Nephron (organoid): Measurements from ENCODE around the gene FBLN2.

Source experiments
- H3K27ac Mint-ChIP-seq, 3 experiments: 2 replicates each; pipeline ENCODE4 v1.8.0; 2020; ENCODE audit warnings: mixed read lengths in 3 of 3, mild to moderate bottlenecking in 2 of 3, moderate library complexity in 1 of 3
- H3K27me3 Mint-ChIP-seq: 2 replicates; pipeline ENCODE4 v1.8.0; 2021; ENCODE audit warnings: low read depth, mild to moderate bottlenecking, moderate library complexity, mixed read lengths
- H3K36me3 Mint-ChIP-seq: 2 replicates; pipeline ENCODE4 v1.8.0; 2020; ENCODE audit warnings: low read depth, mixed read lengths
- H3K4me1 Mint-ChIP-seq: 2 replicates; pipeline ENCODE4 v1.8.0; 2020; ENCODE audit warnings: mixed read lengths
- H3K4me3 Mint-ChIP-seq, 3 experiments: 2 replicates each; pipeline ENCODE4 v1.8.0; 2020; ENCODE audit warnings: mild to moderate bottlenecking in 3 of 3, mixed read lengths in 3 of 3, moderate library complexity in 2 of 3
- H3K9me3 Mint-ChIP-seq: 2 replicates; pipeline ENCODE4 v1.8.0; 2020; ENCODE audit warnings: mixed read lengths
- TF ChIP-seq, protein P1 (sequence below), 3 experiments: fragments of 200-600 bp; sonication (generic); IDR thresholded peaks; one replicate each; pipeline ENCODE4 v1.5.0; 2021; ENCODE audit warnings: antibody characterized with exemption in 3 of 3; ENCODE audit not compliant: unreplicated experiment in 3 of 3

Gene FBLN2

DNA sequence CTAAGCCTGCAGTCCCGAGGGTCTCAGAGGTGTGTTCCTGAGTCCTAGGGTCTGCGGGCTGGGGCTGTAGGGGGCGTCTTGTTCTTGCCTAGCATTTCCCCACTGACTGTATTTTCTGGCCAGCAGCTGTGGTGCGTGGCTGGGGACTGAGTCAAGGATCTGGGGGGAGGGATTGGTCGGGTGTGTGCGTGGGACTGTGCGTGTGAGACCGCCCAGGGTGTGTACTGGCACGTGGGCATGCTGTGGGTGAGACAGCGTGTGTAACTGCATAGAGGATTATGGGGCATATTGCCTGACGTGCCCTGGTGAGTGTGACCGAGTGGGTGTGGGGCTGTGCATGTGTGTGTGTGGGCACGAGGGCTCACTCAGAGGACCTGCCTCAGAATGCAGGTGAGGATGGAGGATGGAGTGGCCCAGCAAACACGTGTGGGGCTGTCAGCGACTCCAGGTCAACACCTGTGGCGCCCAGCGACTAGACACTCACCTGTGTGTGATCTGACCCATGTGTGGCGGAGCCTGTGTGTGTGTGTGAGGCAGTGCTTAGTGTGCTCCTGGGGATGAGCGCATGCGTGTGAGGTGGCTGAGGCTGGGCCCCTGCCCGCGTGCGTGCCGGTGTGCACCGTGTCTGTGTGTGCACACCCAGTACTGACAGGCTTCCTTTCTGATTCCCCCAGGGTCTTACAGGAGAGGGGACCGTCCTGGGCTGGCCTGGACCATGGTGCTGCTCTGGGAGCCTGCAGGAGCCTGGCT, 20.9 kb downstream of the FBLN2 start:
- Mint-ChIP-seq H3K27ac (peak overlapping the region in 1 of 3 experiments; percentile 34), H3K4me1 (peaks cover 10% of the 10 kb centered on the region), H3K36me3 (no peaks in the 10 kb centered on the region), H3K27me3 (peaks cover 16% of the 10 kb centered on the region), H3K9me3 (no peaks in the 10 kb centered on the region), H3K4me3 (no peak overlapping the region)
- TF ChIP-seq, protein P1, sequence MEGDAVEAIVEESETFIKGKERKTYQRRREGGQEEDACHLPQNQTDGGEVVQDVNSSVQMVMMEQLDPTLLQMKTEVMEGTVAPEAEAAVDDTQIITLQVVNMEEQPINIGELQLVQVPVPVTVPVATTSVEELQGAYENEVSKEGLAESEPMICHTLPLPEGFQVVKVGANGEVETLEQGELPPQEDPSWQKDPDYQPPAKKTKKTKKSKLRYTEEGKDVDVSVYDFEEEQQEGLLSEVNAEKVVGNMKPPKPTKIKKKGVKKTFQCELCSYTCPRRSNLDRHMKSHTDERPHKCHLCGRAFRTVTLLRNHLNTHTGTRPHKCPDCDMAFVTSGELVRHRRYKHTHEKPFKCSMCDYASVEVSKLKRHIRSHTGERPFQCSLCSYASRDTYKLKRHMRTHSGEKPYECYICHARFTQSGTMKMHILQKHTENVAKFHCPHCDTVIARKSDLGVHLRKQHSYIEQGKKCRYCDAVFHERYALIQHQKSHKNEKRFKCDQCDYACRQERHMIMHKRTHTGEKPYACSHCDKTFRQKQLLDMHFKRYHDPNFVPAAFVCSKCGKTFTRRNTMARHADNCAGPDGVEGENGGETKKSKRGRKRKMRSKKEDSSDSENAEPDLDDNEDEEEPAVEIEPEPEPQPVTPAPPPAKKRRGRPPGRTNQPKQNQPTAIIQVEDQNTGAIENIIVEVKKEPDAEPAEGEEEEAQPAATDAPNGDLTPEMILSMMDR (IDR thresholded peaks at IDR 0.05; ENCODE audit: unreplicated experiment in 3 of 3), result no peak

DNA sequence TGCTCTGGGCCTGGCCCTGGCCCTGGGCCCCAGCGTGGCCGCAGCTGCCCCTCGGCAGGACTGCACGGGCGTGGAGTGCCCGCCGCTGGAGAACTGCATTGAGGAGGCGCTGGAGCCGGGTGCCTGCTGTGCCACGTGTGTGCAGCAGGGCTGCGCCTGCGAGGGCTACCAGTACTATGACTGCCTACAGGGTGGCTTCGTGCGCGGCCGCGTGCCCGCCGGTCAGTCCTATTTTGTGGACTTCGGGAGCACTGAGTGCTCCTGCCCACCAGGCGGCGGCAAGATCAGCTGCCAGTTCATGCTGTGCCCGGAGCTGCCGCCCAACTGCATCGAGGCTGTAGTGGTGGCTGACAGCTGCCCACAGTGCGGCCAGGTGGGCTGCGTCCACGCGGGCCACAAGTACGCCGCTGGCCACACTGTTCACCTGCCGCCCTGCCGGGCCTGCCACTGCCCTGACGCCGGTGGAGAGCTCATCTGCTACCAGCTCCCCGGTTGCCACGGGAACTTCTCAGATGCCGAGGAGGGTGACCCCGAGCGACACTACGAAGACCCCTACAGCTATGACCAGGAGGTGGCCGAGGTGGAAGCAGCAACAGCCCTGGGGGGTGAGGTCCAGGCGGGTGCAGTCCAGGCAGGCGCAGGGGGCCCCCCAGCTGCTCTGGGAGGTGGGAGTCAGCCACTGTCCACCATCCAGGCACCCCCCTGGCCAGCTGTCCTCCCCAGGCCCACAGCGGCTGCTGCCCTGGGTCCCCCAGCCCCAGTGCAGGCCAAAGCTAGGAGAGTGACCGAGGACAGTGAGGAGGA, 21.7 kb downstream of the FBLN2 start:
- peaks cover 18% of the 10 kb centered on the region for H3K4me1 Mint-ChIP-seq
- H3K9me3 Mint-ChIP-seq, result no peaks in the 10 kb centered on the region
- H3K36me3 Mint-ChIP-seq, result no peaks in the 10 kb centered on the region
- H3K27ac Mint-ChIP-seq, result no peak overlapping the region
- TF ChIP-seq, protein P1 (IDR thresholded peaks at IDR 0.05; ENCODE audit: unreplicated experiment in 3 of 3), result no peak
- H3K27me3 Mint-ChIP-seq, result peaks cover 14% of the 10 kb centered on the region
- H3K4me3 Mint-ChIP-seq, result no peak overlapping the region

DNA sequence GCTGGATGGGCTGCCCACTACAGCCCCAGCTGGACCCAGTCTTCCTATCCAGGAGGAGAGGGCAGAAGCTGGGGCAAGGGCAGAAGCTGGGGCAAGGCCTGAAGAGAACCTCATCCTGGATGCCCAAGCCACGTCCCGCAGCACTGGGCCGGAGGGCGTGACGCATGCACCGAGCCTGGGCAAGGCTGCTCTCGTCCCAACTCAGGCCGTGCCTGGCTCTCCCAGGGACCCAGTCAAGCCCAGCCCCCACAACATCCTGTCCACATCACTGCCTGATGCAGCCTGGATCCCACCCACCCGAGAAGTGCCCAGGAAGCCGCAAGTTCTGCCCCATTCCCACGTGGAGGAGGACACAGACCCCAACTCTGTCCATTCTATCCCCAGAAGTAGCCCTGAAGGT, 22.3 kb downstream of the FBLN2 start:
- H3K36me3 Mint-ChIP-seq, result no peaks in the 10 kb centered on the region
- peaks cover 13% of the 10 kb centered on the region for H3K27me3 Mint-ChIP-seq
- H3K4me3 Mint-ChIP-seq, result no peak overlapping the region
- no peaks in the 10 kb centered on the region for H3K9me3 Mint-ChIP-seq
- peaks cover 21% of the 10 kb centered on the region for H3K4me1 Mint-ChIP-seq
- no peak overlapping the region for H3K27ac Mint-ChIP-seq
- TF ChIP-seq, protein P1 (IDR thresholded peaks at IDR 0.05; ENCODE audit: unreplicated experiment in 3 of 3), result no peak

DNA sequence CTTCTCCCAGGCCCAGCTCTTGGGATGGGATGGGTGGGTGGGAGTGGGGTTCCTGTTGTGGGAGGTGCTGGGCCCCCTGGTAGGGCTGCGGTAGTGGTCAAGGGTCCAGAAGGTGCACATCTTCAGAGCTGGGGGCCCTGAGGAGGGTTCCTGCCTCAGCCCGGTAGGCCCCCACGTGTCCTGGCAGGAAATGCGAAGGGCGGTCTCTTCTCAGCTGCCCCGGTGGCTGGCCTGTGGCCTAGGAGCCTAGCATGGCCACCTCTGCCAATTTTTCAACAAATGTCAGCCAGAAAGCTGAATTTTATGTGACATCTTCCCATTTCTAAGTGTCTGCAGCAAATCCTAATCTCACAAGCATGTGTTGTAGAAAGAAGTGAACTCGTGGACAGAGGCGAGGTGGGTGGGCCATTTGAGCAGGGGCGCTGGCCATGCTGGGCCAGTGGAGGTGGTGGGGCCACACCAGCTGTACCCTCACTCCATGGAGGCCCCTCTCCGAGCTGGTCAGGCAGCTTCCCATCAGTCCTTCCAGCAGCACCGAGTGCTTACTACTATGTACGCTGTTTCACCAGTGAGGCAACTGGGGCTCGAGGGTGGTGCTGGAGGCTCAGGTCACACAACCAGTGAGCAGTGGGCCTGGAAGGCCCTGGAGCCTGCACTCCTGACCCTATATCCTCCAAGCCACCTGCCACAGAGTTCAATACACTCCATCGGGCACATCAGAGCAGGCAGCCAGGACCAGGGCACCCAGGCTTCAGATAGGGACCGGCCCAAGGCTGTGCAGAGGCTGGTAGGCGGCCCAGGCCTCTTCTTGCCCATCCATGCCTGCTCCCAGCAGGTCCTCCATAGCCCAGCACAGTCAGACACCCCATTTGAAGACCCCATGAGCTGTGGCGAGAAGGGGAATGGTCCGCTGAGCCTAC, 23.2 kb downstream of the FBLN2 start:
- Mint-ChIP-seq H3K4me1 (peaks cover 21% of the 10 kb centered on the region), H3K9me3 (no peaks in the 10 kb centered on the region), H3K36me3 (no peaks in the 10 kb centered on the region), H3K27me3 (peaks cover 9% of the 10 kb centered on the region), H3K4me3 (no peak overlapping the region), H3K27ac (no peak overlapping the region)
- TF ChIP-seq, protein P1 (IDR thresholded peaks at IDR 0.05; ENCODE audit: unreplicated experiment in 3 of 3), result no peak

DNA sequence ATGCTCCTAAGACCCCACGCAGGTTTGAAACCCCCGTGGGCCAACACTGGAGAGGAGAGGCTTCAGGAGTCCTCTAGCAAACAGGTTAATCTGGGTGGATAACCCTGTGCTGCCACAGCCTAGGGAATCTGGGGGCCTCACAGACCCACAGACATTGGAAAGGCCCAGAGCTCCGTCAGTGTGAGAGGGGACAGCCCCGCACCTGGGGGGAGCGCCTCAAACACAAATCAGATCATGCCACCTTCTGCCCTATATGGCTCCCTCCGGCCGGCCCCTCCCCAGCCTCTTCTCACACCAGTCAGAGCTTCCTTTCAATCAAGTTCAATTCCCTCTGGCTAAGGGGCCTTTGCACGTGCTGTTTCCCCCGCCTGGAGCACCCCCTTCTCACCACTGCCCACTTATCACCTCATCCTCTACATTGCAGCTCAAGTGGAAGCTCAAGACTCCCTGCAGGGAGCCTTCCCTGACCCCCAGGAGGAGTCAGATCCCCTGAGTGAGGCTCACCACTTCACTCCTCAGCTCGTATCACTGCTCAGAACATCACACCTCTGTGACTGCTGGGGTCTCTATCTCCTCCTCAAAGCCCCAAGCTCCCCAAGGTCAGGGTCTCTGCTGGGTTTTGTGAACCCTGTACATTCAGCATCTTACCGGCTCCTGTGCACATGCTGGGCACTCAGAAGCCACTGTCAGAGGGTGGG, 24.1 kb downstream of the FBLN2 start:
- H3K27me3 Mint-ChIP-seq, result peaks cover 11% of the 10 kb centered on the region
- peak overlapping the region in 1 of 3 experiments; percentile 30 for H3K27ac Mint-ChIP-seq
- no peaks in the 10 kb centered on the region for H3K9me3 Mint-ChIP-seq
- no peak overlapping the region for H3K4me3 Mint-ChIP-seq
- TF ChIP-seq, protein P1 (IDR thresholded peaks at IDR 0.05; ENCODE audit: unreplicated experiment in 3 of 3), result no peak
- H3K4me1 Mint-ChIP-seq, result peaks cover 21% of the 10 kb centered on the region
- H3K36me3 Mint-ChIP-seq, result no peaks in the 10 kb centered on the region
